SU-DHL-6 (cell line): ENCODE measurements around the gene KDM2A.

ENCODE experiments used
- EZH2phosphoT487 ChIP-seq: fragments of 200-600 bp; sonication (generic), shearing (Covaris generic); conservative IDR thresholded peaks from 2 replicates; pipeline ENCODE4 v1.6.1; 2018; ENCODE audit warnings: mild to moderate bottlenecking, antibody characterized with exemption, low read length, moderate library complexity, mixed read lengths
- TF ChIP-seq, protein P1 (sequence below): fragments of 200-600 bp; sonication (generic); IDR thresholded peaks from one replicate; pipeline ENCODE4 v1.5.1; 2017; ENCODE audit warnings: antibody characterized with exemption, mild to moderate bottlenecking, low read length, moderate library complexity; ENCODE audit not compliant: insufficient read depth, poor library complexity, severe bottlenecking

GRCh38 chr11:67238894-67239782 is 120.1 kb downstream of the KDM2A start:
- TF ChIP-seq, protein P1, sequence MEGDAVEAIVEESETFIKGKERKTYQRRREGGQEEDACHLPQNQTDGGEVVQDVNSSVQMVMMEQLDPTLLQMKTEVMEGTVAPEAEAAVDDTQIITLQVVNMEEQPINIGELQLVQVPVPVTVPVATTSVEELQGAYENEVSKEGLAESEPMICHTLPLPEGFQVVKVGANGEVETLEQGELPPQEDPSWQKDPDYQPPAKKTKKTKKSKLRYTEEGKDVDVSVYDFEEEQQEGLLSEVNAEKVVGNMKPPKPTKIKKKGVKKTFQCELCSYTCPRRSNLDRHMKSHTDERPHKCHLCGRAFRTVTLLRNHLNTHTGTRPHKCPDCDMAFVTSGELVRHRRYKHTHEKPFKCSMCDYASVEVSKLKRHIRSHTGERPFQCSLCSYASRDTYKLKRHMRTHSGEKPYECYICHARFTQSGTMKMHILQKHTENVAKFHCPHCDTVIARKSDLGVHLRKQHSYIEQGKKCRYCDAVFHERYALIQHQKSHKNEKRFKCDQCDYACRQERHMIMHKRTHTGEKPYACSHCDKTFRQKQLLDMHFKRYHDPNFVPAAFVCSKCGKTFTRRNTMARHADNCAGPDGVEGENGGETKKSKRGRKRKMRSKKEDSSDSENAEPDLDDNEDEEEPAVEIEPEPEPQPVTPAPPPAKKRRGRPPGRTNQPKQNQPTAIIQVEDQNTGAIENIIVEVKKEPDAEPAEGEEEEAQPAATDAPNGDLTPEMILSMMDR, result no peak
- no peak for TF ChIP-seq EZH2phosphoT487
